Muscle of leg (tissue), 11 donors: ENCODE data around the gene DBNL. TPM values are rescaled to one million over a fixed set of nuclear protein-coding genes. Genes with fewer than 3 reads are reported as not detected.
A peak's percentile ranks its signal among the peaks of the same experiment; 100 is the strongest.

Experiments used
- DNase-seq: peaks from one replicate; pipeline ENCODE4 v3.0.0; 2013
- H3K27ac ChIP-seq: one replicate; pipeline ENCODE4 v1.5.1; 2013; ENCODE audit warnings: mild to moderate bottlenecking, low read length, control low read depth
- H3K27me3 ChIP-seq: one replicate; pipeline ENCODE4 v1.6.1; 2013; ENCODE audit warnings: low read length; ENCODE audit not compliant: control insufficient read depth, insufficient read depth
- H3K36me3 ChIP-seq: one replicate; pipeline ENCODE4 v1.6.1; 2013; ENCODE audit warnings: low read length; ENCODE audit not compliant: control insufficient read depth, insufficient read depth
- H3K4me1 ChIP-seq: one replicate; pipeline ENCODE4 v1.6.1; 2013; ENCODE audit warnings: low read length; ENCODE audit not compliant: control insufficient read depth, insufficient read depth
- H3K4me3 ChIP-seq: one replicate; pipeline ENCODE4 v1.5.1; 2013; ENCODE audit warnings: low read length, control low read depth
- H3K9me3 ChIP-seq: replicated peaks from 2 replicates; pipeline ENCODE4 v1.6.1; 2013; ENCODE audit warnings: low read depth, low read length; ENCODE audit not compliant: control insufficient read depth
- WGBS: methylation state at CpG from one replicate; pipeline ENCODE4 v1.1.5; 2013; ENCODE audit warnings: missing lambda C conversion rate; ENCODE audit not compliant: insufficient coverage; 5-methylcytosine and 5-hydroxymethylcytosine counted together
- polyA plus RNA-seq, 8 donors: library from polyadenylated mRNA; unstranded; fragments of 120-200 nt; gene quantifications; one replicate each; pipeline versions ENCODE4 v1.2.1 to v1.2.3, GENCODE V29; 2013; ENCODE audit warnings: inconsistent platforms in 1 of 8, low replicate concordance in 1 of 8; ENCODE audit not compliant: insufficient read length in 8 of 8, insufficient read depth in 1 of 8
- total RNA-seq: library from RNA; stranded (reverse); fragments of 120-200 nt; gene quantifications from one replicate; pipeline ENCODE4 v1.2.4, GENCODE V29; 2013

The DBNL gene
- total and polyA plus RNA-seq, 9 donors = 41.8 to 58.8 (median 47.6) TPM

DNA sequence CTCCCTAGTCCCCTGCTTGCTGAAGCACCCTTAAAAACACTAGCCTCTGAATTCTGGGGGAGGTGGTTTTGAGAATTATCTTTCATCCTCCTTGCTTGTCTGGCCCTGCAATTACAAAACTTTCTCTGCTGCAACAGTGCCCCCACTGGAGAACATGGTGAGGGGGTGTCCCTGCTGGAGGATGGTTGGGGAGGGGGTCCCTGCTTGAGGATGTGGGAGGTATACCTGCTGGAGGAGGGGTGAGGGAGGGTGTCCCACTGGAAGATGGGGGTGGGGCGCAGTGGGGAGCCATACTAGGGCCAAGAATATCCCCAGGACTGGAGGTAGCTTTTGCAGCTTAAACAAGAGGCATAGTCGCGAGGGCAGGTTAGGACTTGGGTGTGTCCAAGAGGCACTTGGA is 41.0 kb downstream of the DBNL start:
- no peak for DNase-seq
- Histone ChIP-seq H3K4me1 (peaks cover 31% of the 10 kb centered on the region), H3K9me3 (no peaks in the 10 kb centered on the region), H3K27me3 (no peaks in the 10 kb centered on the region), H3K27ac (no peak overlapping the region), H3K36me3 (peaks cover 1% of the 10 kb centered on the region), H3K4me3 (no peak overlapping the region)
- 73% methylated on average over 3 of the region's 3 CpGs for WGBS

DNA sequence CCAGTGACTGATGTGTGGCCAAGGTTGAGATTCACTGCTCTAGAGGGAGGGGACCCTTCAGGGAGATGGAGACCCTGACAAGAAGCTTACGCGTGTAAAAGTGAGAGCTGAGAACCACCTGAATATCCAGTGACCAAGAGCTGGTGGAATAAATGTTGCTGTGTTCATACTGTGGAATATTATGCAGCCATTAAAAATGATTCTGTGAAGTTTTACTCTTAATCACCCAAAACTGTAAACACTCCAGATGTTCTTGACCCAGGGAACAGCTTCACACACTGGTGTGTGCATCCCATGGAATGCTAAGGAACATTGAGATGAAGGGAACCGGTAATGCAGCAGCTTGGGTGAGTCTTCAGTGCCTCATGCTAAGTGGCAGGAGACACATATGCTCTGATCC is 42.1 kb downstream of the DBNL start:
- no peak for DNase-seq
- Histone ChIP-seq H3K9me3 (no peaks in the 10 kb centered on the region), H3K27me3 (no peaks in the 10 kb centered on the region), H3K4me3 (no peak overlapping the region), H3K27ac (no peak overlapping the region), H3K36me3 (no peaks in the 10 kb centered on the region), H3K4me1 (peaks cover 20% of the 10 kb centered on the region)
- WGBS = 100% methylated on average over 3 of the region's 3 CpGs

DNA sequence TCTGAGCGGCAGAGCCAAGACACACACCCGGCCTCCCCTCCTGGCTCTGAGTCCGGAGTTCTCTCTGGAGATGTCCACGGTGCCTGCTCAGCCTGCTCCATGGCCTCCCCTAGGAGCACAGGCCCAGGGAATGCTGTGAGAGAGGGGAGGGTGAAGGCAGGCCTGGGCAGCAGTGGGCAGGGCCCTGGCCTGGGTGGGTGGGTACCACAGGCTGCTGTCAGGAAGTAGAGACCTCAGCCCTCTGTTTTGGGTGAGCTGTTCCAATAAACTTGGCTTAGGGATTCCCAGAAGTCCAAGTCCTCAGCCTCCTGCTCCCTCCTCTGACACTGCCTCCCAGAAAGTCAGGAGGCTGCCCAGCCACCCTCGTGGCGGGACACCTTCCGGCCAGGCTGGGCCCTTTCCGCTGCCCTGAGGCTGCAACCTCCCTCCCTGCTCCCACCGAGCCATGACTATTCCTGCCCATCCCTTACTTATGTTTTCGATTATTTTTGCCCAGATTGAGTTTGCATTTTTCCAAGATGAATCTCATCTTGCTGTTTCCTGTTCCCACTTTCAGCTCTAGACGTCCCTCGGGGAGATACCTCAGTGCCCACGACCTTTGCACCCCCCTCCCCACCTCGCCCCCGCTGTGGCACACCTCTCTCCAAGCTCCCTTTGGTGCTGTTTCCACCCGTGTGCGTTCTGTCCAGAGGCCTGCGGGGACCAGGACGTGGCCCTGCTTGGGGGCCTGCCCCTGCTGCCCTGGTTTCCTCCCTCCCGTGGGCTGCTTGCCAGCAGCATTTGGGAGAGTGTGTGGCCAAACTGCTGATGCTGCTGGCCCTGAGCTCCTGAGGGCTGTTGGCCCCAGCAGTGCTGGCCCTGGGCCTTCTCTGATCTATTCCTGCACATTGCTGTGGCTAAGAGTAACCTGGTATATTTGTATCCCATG is 43.7 kb downstream of the DBNL start:
- no peak overlapping the region for H3K4me3 ChIP-seq
- no peaks in the 10 kb centered on the region for H3K9me3 ChIP-seq
- 26% methylated on average over 19 of the region's 20 CpGs for WGBS
- peaks cover 20% of the 10 kb centered on the region for H3K4me1 ChIP-seq
- DNase-seq = peak; percentile 76
- H3K27me3 ChIP-seq = no peaks in the 10 kb centered on the region
- H3K27ac ChIP-seq = peak overlapping the region; percentile 85
- H3K36me3 ChIP-seq = no peaks in the 10 kb centered on the region

DNA sequence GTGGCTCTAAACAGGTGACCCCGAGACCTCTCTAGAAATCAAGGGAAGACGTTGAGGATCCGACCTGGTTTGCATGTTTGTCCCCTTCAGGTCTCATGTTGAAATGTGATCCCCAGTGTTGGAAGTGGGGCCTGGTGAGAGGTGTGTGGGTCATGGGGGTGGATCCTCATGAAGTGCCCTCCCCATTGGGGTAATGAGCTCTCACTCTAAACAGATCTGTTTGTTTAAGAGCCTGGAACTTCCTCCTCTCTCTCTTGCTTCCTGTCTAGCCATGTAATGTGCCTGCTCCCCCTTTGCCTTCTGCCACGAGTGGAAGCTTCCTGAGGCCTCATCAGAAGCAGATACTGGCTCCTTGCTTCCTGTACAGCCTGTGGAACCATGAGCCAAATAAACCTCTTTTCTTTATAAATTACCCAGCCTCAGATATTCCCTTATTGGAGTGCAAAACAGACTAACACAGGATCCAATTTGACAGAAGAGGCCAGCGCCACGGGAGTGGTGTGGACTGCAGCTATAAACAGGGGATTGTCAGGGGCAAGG is 48.7 kb downstream of the DBNL start:
- no peaks in the 10 kb centered on the region for H3K9me3 ChIP-seq
- H3K36me3 ChIP-seq = no peaks in the 10 kb centered on the region
- H3K4me1 ChIP-seq = peaks cover 18% of the 10 kb centered on the region
- H3K27ac ChIP-seq = no peak overlapping the region
- H3K27me3 ChIP-seq = no peaks in the 10 kb centered on the region
- no peak for DNase-seq
- no peak overlapping the region for H3K4me3 ChIP-seq
- WGBS = 86% methylated on average over 4 of the region's 6 CpGs

DNA sequence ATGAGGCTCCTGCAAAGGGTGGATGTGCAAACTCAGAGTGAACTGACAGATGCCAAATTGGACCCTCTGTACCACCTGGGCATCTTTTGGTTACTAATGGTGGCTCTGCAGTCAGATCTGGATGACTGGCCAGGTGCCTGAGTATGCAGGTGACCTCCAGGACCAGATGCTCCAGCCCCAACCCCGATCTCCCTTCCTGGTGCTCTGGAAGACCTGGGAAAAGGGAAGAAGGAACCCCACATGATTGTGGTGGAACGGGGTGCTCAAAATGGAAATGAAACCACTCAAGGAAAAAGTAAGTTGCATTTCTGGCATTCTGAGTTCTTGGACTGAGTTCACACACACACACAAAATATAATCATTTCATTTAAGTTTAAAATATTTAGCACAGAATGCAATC is 49.9 kb downstream of the DBNL start:
- no peak for DNase-seq
- H3K9me3 ChIP-seq = no peaks in the 10 kb centered on the region
- no CpG with 5 or more reads among the region's 2 CpGs for WGBS
- H3K4me3 ChIP-seq = no peak overlapping the region
- no peaks in the 10 kb centered on the region for H3K27me3 ChIP-seq
- no peaks in the 10 kb centered on the region for H3K36me3 ChIP-seq
- no peak overlapping the region for H3K27ac ChIP-seq
- peaks cover 11% of the 10 kb centered on the region for H3K4me1 ChIP-seq

DNA sequence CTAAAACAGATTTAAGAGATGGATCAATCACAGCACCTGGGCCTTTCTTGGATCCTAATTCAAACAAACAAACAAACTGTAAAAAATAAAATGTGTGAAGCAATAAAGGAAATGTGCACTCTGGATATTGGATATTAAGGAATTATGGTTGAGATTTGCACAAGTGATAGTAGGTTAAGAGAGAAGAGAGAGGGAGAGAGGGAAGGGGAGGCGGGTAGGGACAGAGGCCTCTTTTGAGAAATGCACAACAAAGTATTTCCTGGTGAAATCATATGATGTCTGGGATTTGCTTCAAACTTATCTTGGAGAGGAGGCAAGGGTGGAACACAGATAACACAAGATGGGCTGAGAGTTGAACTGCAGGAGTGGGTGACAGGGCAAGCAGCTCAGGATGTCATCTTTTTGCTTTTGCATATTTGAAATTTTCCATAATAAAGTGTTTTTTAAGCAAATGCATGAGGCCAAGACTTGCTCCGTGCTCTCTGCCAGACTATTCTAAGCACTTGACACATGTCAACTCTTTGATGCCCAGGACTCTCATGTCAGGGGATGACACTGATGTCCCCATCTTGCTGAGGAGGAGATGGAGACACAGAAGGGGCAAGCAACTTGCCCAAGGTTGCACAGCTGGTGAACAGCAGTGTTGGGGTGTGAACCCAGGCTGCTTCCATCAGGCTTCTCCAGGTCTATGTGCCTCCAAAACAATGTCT is 50.5 kb downstream of the DBNL start:
- 29% methylated on average over 1 of the region's 2 CpGs for WGBS
- H3K4me1 ChIP-seq = peaks cover 13% of the 10 kb centered on the region
- no peaks in the 10 kb centered on the region for H3K27me3 ChIP-seq
- H3K4me3 ChIP-seq = no peak overlapping the region
- H3K36me3 ChIP-seq = no peaks in the 10 kb centered on the region
- H3K27ac ChIP-seq = peak overlapping the region; percentile 38
- no peak for DNase-seq
- no peaks in the 10 kb centered on the region for H3K9me3 ChIP-seq

DNA sequence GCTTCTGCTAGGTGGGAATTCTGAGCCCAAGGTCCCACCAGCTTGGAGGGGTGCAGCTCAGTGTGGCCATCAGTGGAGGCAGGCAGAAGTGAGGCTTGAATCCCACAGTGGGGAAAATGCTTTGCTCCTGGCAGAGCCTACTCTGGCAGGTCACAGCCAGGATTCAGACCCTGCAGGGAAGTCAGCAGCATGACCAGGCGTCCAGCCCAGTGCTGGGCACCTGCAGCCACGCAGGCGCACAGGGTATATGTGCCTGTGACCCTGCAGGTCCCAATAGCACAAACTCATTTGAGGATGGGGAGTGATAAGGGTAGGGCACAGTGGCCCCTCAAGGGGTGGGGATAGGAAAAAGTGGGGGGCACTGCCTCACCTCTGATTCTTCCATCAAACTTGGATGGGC is 51.3 kb downstream of the DBNL start:
- no peaks in the 10 kb centered on the region for H3K9me3 ChIP-seq
- H3K4me3 ChIP-seq = no peak overlapping the region
- H3K36me3 ChIP-seq = no peaks in the 10 kb centered on the region
- no peaks in the 10 kb centered on the region for H3K27me3 ChIP-seq
- WGBS = 100% methylated on average over 1 of the region's 3 CpGs
- no peak overlapping the region for H3K27ac ChIP-seq
- H3K4me1 ChIP-seq = peaks cover 17% of the 10 kb centered on the region
- no peak for DNase-seq

DNA sequence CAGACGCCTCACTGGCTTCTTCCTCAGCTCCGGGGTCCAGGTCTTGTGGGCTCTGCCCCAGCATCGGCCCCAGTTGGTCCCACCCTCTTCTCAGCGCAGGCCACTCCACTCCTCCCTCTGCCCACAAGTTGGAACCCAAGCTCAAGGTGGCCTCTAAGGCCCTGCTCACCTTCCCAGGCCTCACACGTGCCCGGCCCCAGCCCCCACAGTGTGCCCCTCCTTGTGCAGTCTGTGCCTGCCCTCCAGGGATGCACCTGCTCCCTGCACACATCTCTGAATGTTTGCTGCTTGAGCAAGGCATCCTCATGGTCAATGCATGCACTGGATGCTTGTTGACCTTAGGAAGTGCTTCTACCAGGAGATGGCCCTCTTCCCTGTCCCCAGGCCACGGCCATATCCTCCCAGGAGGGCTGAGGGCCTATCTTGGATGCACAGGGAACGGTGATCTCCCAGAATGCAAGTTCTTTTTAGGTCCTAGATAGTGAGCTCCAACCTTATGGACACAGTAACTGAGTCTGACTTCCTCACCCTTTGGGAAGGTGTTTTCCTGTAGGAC is 51.9 kb downstream of the DBNL start:
- H3K27ac ChIP-seq = no peak overlapping the region
- H3K4me3 ChIP-seq = no peak overlapping the region
- no peaks in the 10 kb centered on the region for H3K9me3 ChIP-seq
- H3K27me3 ChIP-seq = no peaks in the 10 kb centered on the region
- WGBS = 78% methylated on average over 7 of the region's 8 CpGs
- no peak for DNase-seq
- no peaks in the 10 kb centered on the region for H3K36me3 ChIP-seq
- peaks cover 23% of the 10 kb centered on the region for H3K4me1 ChIP-seq

DNA sequence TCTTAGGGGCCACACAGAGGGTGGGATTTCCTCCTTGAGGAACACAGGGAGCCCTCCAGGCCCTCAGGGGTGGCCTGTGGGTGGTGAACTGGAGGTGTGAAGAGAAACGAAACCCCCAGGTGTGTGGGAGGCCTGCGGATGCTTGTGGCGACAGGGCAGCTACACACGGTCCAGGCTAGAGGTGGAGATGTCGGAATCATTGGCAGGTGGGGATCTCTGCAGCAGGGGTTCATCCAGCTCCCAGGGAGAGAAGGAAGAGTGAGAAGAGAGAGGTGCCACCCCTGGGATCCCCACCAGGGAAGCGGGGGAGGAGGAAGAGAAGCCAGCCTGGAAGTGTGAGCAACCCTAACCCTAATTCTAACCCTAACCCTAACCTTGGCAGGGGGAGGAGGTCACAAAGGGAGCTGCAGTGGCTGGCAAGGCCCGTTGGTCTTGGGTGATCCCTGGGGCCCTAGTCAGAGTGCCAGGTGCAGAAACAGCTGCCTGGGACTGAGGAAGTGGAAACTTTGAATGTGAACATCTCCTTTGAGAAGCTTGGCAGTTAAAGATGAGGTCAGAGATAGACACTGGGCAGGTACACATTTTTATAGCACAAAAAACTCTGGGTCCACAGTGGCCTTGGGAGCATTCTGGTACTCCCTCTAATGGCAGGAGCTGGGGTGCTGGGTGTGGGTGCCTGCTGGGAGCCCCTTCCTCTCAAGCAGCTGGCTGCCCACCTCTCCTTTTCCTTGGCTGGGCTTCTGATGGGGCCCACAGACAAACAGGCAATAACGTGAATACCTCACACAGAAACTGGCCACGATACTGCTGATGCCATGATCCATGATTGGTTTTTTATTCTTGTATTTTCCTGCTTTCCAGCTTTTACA is 52.8 kb downstream of the DBNL start:
- 65% methylated on average over 6 of the region's 9 CpGs for WGBS
- Histone ChIP-seq H3K36me3 (no peaks in the 10 kb centered on the region), H3K4me3 (no peak overlapping the region), H3K4me1 (peaks cover 31% of the 10 kb centered on the region), H3K9me3 (no peaks in the 10 kb centered on the region), H3K27me3 (no peaks in the 10 kb centered on the region), H3K27ac (no peak overlapping the region)
- no peak for DNase-seq
